GM12878 (cell line): ENCODE measurements around the gene SLC9A7. TPM values are rescaled to one million over a fixed set of nuclear protein-coding genes. Genes with fewer than 3 reads are reported as not detected.

Experiments
- ATAC-seq: fragments of 200-7000 bp; cut with Tn5 transposase; 3 replicates; pipeline ENCODE4 v1.9.1; 2020; ENCODE audit warnings: mild to moderate bottlenecking, moderate library complexity
- BruUV-seq: library from RNA; stranded (reverse); fragments of 400-500 nt; replicated peaks from 2 replicates; lab custom pipeline; 2021; lab: Mats Ljungman, UMichigan
- CTCF ChIA-PET: fragments of 300-600 bp; sonication (Branson Sonifier 250); formaldehyde crosslinking; extraction: SDS; loops from one replicate; lab custom pipeline; 2021; ENCODE audit warnings: inconsistent platforms; lab: Yijun Ruan, JAX
- POLR2A ChIA-PET: fragments of 350-600 bp; formaldehyde crosslinking; extraction: SDS; loops from one replicate; lab custom pipeline; 2021; ENCODE audit warnings: inconsistent platforms; lab: Charles Lee
- RAD21 ChIA-PET: fragments of 300-600 bp; sonication (Branson Sonifier 250); formaldehyde crosslinking; loops from one replicate; lab custom pipeline; 2023; ENCODE audit warnings: antibody characterized with exemption; ENCODE audit not compliant: unreplicated experiment; lab: Charles Lee
- SMC1A ChIA-PET: fragments of 300-600 bp; sonication (Branson Sonifier 250); formaldehyde crosslinking; loops from one replicate; lab custom pipeline; 2023; ENCODE audit not compliant: unreplicated experiment, uncharacterized antibody; lab: Charles Lee
- DNase-seq: peaks from one replicate; pipeline ENCODE4 v3.0.0-alpha.2; 2011; ENCODE audit warnings: low read depth, low spot score
- FAIRE-seq: peaks from 3 replicates; lab custom pipeline; 2011; peaks lifted over from hg19 to GRCh38; lab: Jason Lieb, UNC
- H2AFZ ChIP-seq: 2 replicates; pipeline ENCODE4 v1.6.0; 2011; ENCODE audit warnings: low read depth, low read length, control low read depth; ENCODE audit not compliant: control insufficient read depth
- H3K27ac ChIP-seq: 2 replicates; pipeline ENCODE4 v1.5.1; 2011; ENCODE audit warnings: control low read depth; ENCODE audit not compliant: control insufficient read depth, insufficient read depth
- H3K27me3 ChIP-seq, 2 experiments: replicated peaks in 1 of 2; 2 replicates each; pipeline versions ENCODE4 v1.6.0 to v1.6.1; 2011; ENCODE audit warnings: low read length in 1 of 2; ENCODE audit not compliant: control insufficient read depth in 2 of 2, insufficient read depth in 2 of 2
- H3K36me3 ChIP-seq, 2 experiments: 2 replicates each; pipeline ENCODE4 v1.5.1; 2011; ENCODE audit warnings: low read length in 1 of 2; ENCODE audit not compliant: control insufficient read depth in 2 of 2, insufficient read depth in 2 of 2
- H3K4me1 ChIP-seq: 2 replicates; pipeline ENCODE4 v1.6.1; 2011; ENCODE audit warnings: mild to moderate bottlenecking, low read length, moderate library complexity, mixed read lengths; ENCODE audit not compliant: control insufficient read depth, insufficient read depth
- H3K4me2 ChIP-seq: 2 replicates; pipeline ENCODE4 v1.6.0; 2011; ENCODE audit warnings: control low read depth; ENCODE audit not compliant: control insufficient read depth, insufficient read depth
- H3K4me3 ChIP-seq: fragments of 200-600 bp; sonication (generic); 2 replicates; pipeline ENCODE4 v1.5.1; 2016
- H3K79me2 ChIP-seq: 2 replicates; pipeline ENCODE4 v1.6.0; 2011; ENCODE audit warnings: low read length; ENCODE audit not compliant: control insufficient read depth, insufficient read depth
- H3K9ac ChIP-seq: 2 replicates; pipeline ENCODE4 v1.8.0; 2011; ENCODE audit warnings: low read length, control low read depth, mixed read lengths; ENCODE audit not compliant: control insufficient read depth, insufficient read depth
- H3K9me3 ChIP-seq: replicated peaks from 3 replicates; pipeline ENCODE4 v1.5.1; 2011; ENCODE audit warnings: mild to moderate bottlenecking, low read length; ENCODE audit not compliant: control insufficient read depth, insufficient read depth
- H4K20me1 ChIP-seq: 2 replicates; pipeline ENCODE4 v1.6.0; 2011; ENCODE audit not compliant: control insufficient read depth, insufficient read depth
- CEBPB ChIP-seq, 2 experiments: fragments of 150-350 bp in 1 of 2; IDR thresholded peaks; 2 replicates each; pipeline ENCODE4 v1.6.1; 2012 to 2014; ENCODE audit warnings: low read depth in 2 of 2, low read length in 2 of 2, borderline replicate concordance in 1 of 2, inconsistent platforms in 1 of 2
- EZH2 ChIP-seq: IDR thresholded peaks from 2 replicates; pipeline ENCODE4 v1.6.1; 2012; ENCODE audit warnings: low read depth, mild to moderate bottlenecking, control low read depth, inconsistent platforms, low read length, borderline replicate concordance; ENCODE audit not compliant: control insufficient read depth
- GATAD2B ChIP-seq: fragments of 450-650 bp; conservative IDR thresholded peaks from 2 replicates; pipeline ENCODE4 v1.6.1; 2017; ENCODE audit warnings: low read depth, mild to moderate bottlenecking, moderate library complexity
- IKZF1 ChIP-seq: fragments of 450-650 bp; conservative IDR thresholded peaks from 2 replicates; pipeline ENCODE4 v1.6.1; 2017; ENCODE audit warnings: antibody characterized with exemption, mild to moderate bottlenecking
- IKZF2 ChIP-seq, 2 experiments: fragments of 450-650 bp; IDR thresholded peaks; 2 replicates each; pipeline ENCODE4 v1.6.1; 2017; ENCODE audit warnings: mild to moderate bottlenecking in 2 of 2, moderate library complexity in 2 of 2
- MYC ChIP-seq: IDR thresholded peaks from 2 replicates; pipeline ENCODE4 v1.6.1; 2011; ENCODE audit warnings: mild to moderate bottlenecking, low read length, moderate library complexity, inconsistent platforms; ENCODE audit not compliant: insufficient read depth, insufficient replicate concordance, insufficient read length, severe bottlenecking
- NFXL1 ChIP-seq: fragments of 450-650 bp; IDR thresholded peaks from 2 replicates; pipeline ENCODE4 v1.6.1; 2017; ENCODE audit warnings: antibody characterized with exemption, mild to moderate bottlenecking, borderline replicate concordance
- NRF1 ChIP-seq: conservative IDR thresholded peaks from 2 replicates; pipeline ENCODE4 v1.6.1; 2011; ENCODE audit warnings: mild to moderate bottlenecking, low read depth, low read length, improper control_type of control experiment
- RCOR1 ChIP-seq: conservative IDR thresholded peaks from 2 replicates; pipeline ENCODE4 v1.6.1; 2012; ENCODE audit warnings: low read depth, low read length, improper control_type of control experiment
- TBL1XR1 ChIP-seq: IDR thresholded peaks from 2 replicates; pipeline ENCODE4 v1.6.1; 2012; ENCODE audit warnings: low read depth, low read length, improper control_type of control experiment
- YY1 ChIP-seq: IDR thresholded peaks from 2 replicates; pipeline ENCODE4 v1.6.1; 2011; ENCODE audit warnings: low read depth, mild to moderate bottlenecking, low read length
- ZNF207 ChIP-seq: fragments of 450-650 bp; IDR thresholded peaks from 2 replicates; pipeline ENCODE4 v1.6.1; 2014; ENCODE audit warnings: antibody characterized with exemption, mild to moderate bottlenecking, borderline replicate concordance
- WGBS: methylation state at CpG from one replicate; pipeline ENCODE4 v1.1.6; 2016; ENCODE audit warnings: low lambda C conversion rate; ENCODE audit not compliant: insufficient replicate concordance, insufficient coverage; ENCODE audit errors: missing lambda C conversion rate; 5-methylcytosine and 5-hydroxymethylcytosine counted together
- in situ Hi-C: fragments of 300-500 bp; cut with MboI; formaldehyde crosslinking; loops from 9 replicates; pipeline ENCODE4 v1.14.3; 2018; ENCODE audit warnings: mixed read lengths
- intact Hi-C: fragments of 100-400 bp; cut with micrococcal nuclease; formaldehyde crosslinking; loops from one replicate; pipeline ENCODE4 v1.14.2; 2022; ENCODE audit not compliant: unreplicated experiment
- polyA plus RNA-seq, 11 experiments: library from polyadenylated mRNA; depleted of rRNA in 4 of 11; unstranded in 6 of 11; stranded (reverse) in 5 of 11; fragments of >200 nt; fragmentation: Nextera tagmentation in 4 of 11; fragmentation: Illumina TruSeq in 1 of 11; extraction: Ambion mirVana in 4 of 11; extraction: Trizol in 1 of 11; gene quantifications; 1 replicate in 1 of 11; 2 replicates in 10 of 11; pipeline versions ENCODE4 v1.2.1 to v1.2.3, GENCODE V29; 2011 to 2016; ENCODE audit warnings: inconsistent platforms in 2 of 11, missing spikeins in 2 of 11, low read depth in 1 of 11
- total RNA-seq, 4 experiments: library from RNA; depleted of rRNA in 3 of 4; stranded (reverse); fragments of >200 nt in 3 of 4; fragmentation: Illumina TruSeq in 1 of 4; extraction: Trizol in 1 of 4; gene quantifications; 2 replicates each; pipeline versions ENCODE4 v1.2.1 to v1.2.3, GENCODE V29; 2013 to 2021
- TF ChIP-seq, protein P1 (sequence below): fragments of 450-650 bp; IDR thresholded peaks from 2 replicates; pipeline ENCODE4 v1.6.1; 2017; ENCODE audit warnings: mild to moderate bottlenecking, low read depth, inconsistent platforms; ENCODE audit not compliant: poor library complexity, severe bottlenecking
- TF ChIP-seq, protein P2 (sequence below): fragments of 450-650 bp; IDR thresholded peaks from 2 replicates; pipeline ENCODE4 v1.6.1; 2017; ENCODE audit warnings: low read depth, mild to moderate bottlenecking, moderate library complexity
- TF ChIP-seq, protein P3 (sequence below): fragments of 450-650 bp; IDR thresholded peaks from 2 replicates; pipeline ENCODE4 v1.6.1; 2017; ENCODE audit warnings: mild to moderate bottlenecking
- TF ChIP-seq, protein P4 (sequence below): IDR thresholded peaks from 2 replicates; pipeline ENCODE4 v1.6.1; 2011; ENCODE audit warnings: low read depth, mild to moderate bottlenecking, low read length, moderate library complexity, borderline replicate concordance; ENCODE audit errors: extremely low read depth

Gene SLC9A7
- total and polyA plus RNA-seq, 10 of the 15 experiments (the other 5 are each of a cell fraction or from before 2014, with no cell fraction given), result 5.0 to 62.8 (median 30.5) TPM

DNA sequence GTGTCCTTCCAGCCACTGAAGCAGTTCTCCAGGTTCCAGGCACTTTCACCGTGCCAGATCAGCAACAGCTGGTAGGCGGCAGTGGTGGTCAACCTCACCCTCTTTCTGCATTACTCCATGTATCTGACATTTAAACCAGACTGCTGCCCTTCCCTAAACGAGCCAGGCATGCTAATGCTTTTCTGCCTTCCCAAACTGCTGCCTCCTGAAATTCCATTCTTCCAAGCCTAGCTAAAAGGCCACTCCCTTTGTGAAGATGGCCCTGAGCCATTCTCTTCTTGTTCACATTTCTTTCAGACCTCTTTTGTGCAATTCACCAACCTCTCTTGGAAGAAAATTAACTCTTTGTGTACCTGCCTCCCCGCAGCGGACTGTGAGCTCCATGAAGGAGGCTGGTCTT, 111.7 kb downstream of the SLC9A7 start (continued):
- TF ChIP-seq, protein P1, sequence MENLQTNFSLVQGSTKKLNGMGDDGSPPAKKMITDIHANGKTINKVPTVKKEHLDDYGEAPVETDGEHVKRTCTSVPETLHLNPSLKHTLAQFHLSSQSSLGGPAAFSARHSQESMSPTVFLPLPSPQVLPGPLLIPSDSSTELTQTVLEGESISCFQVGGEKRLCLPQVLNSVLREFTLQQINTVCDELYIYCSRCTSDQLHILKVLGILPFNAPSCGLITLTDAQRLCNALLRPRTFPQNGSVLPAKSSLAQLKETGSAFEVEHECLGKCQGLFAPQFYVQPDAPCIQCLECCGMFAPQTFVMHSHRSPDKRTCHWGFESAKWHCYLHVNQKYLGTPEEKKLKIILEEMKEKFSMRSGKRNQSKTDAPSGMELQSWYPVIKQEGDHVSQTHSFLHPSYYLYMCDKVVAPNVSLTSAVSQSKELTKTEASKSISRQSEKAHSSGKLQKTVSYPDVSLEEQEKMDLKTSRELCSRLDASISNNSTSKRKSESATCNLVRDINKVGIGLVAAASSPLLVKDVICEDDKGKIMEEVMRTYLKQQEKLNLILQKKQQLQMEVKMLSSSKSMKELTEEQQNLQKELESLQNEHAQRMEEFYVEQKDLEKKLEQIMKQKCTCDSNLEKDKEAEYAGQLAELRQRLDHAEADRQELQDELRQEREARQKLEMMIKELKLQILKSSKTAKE, result no peak
- TF ChIP-seq NRF1 (no peak), EZH2 (no peak), NFXL1 (no peak), IKZF2 (IDR thresholded peaks at IDR 0.05) (no peak), CEBPB (IDR thresholded peaks at IDR 0.05; ENCODE audit: borderline replicate concordance in 1 of 2, low read depth in 2 of 2, low read length in 2 of 2) (no peak), MYC (no peak)

DNA sequence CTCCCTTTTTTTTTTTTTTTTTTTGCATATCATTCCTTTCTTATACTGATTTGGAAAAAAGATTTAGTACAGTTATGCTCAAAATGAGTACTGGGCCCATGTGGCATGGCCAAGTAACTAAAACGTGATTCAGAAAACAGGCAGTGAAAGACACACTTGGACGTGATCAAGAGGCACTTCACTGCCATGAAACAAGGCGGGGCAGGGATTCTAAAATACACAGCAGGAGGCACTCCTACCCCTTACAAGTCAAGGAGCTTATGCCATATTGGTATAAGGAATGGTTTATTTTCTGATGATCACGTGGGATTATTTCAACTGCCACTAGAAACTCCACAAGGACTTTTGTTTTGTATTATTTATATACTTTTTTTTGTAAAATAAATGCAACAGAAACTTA, 113.3 kb downstream of the SLC9A7 start:
- no peaks in the 10 kb centered on the region for H3K4me1 ChIP-seq
- no peaks in the 10 kb centered on the region; the same call in 1 of the 2 replicates for H4K20me1 ChIP-seq
- no TSS peak for BruUV-seq
- no peak overlapping the region for H3K4me3 ChIP-seq
- H3K79me2 ChIP-seq, result no peaks in the 10 kb centered on the region
- no peaks in the 10 kb centered on the region for H3K9me3 ChIP-seq
- intact Hi-C loops, result no loop called here
- no peaks in the 10 kb centered on the region for H3K27me3 ChIP-seq
- no peak for DNase-seq
- SMC1A ChIA-PET, result interaction anchor here (1.2 to 1.6 kb wide), 3 partner anchors 8 to 332 kb away, joined by 3 to 5 read pairs (median 4); no protein-coding TSS in a partner anchor
- peaks cover 2 to 8% of the 10 kb centered on the region in 2 experiments; a peak in 2 of 4 replicates for H3K36me3 ChIP-seq
- no peak overlapping the region for H3K9ac ChIP-seq
- RAD21 ChIA-PET, result interaction anchor here (1.2 to 1.5 kb wide), 3 partner anchors 18 to 151 kb away, joined by 4 to 5 read pairs (median 5); no protein-coding TSS in a partner anchor
- H3K4me2 ChIP-seq, result no peak overlapping the region
- WGBS, result 55% methylated on average over 4 of the region's 4 CpGs
- FAIRE-seq, result no peak
- POLR2A ChIA-PET, result interaction anchor here (1.1 kb wide), 1 partner anchor 55 kb away, joined by 3 read pairs; no protein-coding TSS in a partner anchor
- CTCF ChIA-PET, result interaction anchor here (0.7 to 0.9 kb wide), 4 partner anchors 9 to 109 kb away, joined by 3 read pairs; no protein-coding TSS in a partner anchor
- no peak overlapping the region for H3K27ac ChIP-seq
- no peak for ATAC-seq
- in situ Hi-C loops, result no loop called here
- H2AFZ ChIP-seq, result no peak overlapping the region
- TF ChIP-seq ZNF207 (no peak), TBL1XR1 (no peak), IKZF2 (IDR thresholded peaks at IDR 0.05) (no peak), IKZF1 (no peak), GATAD2B (no peak), RCOR1 (no peak), YY1 (no peak)
- TF ChIP-seq, protein P2, sequence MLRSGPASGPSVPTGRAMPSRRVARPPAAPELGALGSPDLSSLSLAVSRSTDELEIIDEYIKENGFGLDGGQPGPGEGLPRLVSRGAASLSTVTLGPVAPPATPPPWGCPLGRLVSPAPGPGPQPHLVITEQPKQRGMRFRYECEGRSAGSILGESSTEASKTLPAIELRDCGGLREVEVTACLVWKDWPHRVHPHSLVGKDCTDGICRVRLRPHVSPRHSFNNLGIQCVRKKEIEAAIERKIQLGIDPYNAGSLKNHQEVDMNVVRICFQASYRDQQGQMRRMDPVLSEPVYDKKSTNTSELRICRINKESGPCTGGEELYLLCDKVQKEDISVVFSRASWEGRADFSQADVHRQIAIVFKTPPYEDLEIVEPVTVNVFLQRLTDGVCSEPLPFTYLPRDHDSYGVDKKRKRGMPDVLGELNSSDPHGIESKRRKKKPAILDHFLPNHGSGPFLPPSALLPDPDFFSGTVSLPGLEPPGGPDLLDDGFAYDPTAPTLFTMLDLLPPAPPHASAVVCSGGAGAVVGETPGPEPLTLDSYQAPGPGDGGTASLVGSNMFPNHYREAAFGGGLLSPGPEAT, result no peak
- TF ChIP-seq, protein P3, sequence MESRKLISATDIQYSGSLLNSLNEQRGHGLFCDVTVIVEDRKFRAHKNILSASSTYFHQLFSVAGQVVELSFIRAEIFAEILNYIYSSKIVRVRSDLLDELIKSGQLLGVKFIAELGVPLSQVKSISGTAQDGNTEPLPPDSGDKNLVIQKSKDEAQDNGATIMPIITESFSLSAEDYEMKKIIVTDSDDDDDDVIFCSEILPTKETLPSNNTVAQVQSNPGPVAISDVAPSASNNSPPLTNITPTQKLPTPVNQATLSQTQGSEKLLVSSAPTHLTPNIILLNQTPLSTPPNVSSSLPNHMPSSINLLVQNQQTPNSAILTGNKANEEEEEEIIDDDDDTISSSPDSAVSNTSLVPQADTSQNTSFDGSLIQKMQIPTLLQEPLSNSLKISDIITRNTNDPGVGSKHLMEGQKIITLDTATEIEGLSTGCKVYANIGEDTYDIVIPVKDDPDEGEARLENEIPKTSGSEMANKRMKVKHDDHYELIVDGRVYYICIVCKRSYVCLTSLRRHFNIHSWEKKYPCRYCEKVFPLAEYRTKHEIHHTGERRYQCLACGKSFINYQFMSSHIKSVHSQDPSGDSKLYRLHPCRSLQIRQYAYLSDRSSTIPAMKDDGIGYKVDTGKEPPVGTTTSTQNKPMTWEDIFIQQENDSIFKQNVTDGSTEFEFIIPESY, result no peak
- TF ChIP-seq, protein P4, sequence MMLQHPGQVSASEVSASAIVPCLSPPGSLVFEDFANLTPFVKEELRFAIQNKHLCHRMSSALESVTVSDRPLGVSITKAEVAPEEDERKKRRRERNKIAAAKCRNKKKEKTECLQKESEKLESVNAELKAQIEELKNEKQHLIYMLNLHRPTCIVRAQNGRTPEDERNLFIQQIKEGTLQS, result no peak
